ENCODE measurements around the gene ARF1. TPM values are rescaled to one million over a fixed set of nuclear protein-coding genes. Genes with fewer than 3 reads are reported as not detected.
A peak's percentile ranks its signal among the peaks of the same experiment; 100 is the strongest.

The ARF1 gene
- total and polyA plus RNA-seq, 7 donors, result 176 to 612 (median 295) TPM

DNA sequence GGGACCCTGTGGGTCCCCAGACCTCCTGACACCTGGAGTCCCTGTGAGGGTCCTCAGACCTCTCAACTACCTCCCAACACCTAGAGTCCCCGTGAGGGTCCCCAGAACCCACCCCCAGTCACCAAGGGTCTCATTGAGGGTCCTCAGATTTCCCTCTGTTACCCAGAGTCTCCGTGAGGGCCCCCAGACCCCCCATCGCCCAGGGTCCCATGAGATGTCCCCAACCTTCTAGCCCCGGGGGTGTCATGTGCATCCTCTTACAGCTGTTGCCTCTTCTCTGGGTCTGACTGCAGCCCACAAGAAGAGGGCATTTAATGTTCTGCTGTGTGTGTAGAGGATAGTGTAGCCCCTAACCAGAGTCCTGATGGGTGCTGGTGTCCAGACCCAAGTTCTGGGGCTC lies 65.3 kb downstream of the ARF1 start:
- TF ChIP-seq, protein P1, sequence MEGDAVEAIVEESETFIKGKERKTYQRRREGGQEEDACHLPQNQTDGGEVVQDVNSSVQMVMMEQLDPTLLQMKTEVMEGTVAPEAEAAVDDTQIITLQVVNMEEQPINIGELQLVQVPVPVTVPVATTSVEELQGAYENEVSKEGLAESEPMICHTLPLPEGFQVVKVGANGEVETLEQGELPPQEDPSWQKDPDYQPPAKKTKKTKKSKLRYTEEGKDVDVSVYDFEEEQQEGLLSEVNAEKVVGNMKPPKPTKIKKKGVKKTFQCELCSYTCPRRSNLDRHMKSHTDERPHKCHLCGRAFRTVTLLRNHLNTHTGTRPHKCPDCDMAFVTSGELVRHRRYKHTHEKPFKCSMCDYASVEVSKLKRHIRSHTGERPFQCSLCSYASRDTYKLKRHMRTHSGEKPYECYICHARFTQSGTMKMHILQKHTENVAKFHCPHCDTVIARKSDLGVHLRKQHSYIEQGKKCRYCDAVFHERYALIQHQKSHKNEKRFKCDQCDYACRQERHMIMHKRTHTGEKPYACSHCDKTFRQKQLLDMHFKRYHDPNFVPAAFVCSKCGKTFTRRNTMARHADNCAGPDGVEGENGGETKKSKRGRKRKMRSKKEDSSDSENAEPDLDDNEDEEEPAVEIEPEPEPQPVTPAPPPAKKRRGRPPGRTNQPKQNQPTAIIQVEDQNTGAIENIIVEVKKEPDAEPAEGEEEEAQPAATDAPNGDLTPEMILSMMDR (IDR thresholded peaks at IDR 0.05), result no peak
- Histone ChIP-seq H3K27ac (no peak overlapping the region), H3K4me1 (peaks cover 10% of the 10 kb centered on the region), H3K27me3 (ENCODE audit: insufficient read depth in 3 of 3, low read length in 2 of 3) (no peaks in the 10 kb centered on the region), H3K4me3 (no peak overlapping the region), H3K9me3 (no peaks in the 10 kb centered on the region), H3K36me3 (ENCODE audit: insufficient read depth in 1 of 2, low read depth in 1 of 2) (peaks cover 7 to 41% of the 10 kb centered on the region in 2 donors)
- 89 to 94% (median 90%) methylated on average over 4 of the region's 4 CpGs for WGBS, 3 donors
- intact Hi-C loops (cut with DNase I), result no loop called here
- no peak for DNase-seq
- no peak for ATAC-seq

DNA sequence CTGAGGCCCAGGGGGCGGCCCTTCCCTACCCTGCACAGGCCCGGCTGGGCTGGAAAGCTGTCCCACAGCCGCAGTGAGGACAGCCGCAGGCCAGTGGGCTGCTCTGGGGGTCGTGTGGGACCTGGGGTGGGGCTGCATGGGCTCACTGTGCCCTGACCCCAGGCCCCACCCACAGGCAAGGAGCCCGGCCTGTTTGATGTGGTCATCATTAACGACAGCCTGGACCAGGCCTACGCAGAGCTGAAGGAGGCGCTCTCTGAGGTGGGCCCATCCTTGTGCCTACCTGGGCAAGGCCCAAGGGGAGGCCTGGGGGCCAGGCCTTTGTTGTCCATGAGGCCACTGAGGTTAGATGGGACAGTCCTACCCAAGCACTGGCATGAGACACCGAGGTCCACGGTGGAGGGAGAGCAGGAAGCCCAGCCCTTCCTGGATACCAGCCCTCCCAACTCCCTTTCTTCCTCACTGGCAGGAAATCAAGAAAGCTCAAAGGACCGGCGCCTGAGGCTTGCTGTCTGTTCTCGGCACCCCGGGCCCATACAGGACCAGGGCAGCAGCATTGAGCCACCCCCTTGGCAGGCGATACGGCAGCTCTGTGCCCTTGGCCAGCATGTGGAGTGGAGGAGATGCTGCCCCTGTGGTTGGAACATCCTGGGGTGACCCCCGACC lies 65.8 kb downstream of the ARF1 start:
- H3K27me3 ChIP-seq (ENCODE audit: insufficient read depth in 3 of 3, low read length in 2 of 3), result no peaks in the 10 kb centered on the region
- H3K27ac ChIP-seq, result peak overlapping the region; percentile 38
- DNase-seq (peak in 1 of 2 donors; percentile 45), ATAC-seq (no peak)
- WGBS, 3 donors, result 57 to 63% (median 62%) methylated on average over 18 of the region's 18 CpGs
- intact Hi-C loops (cut with DNase I), result no loop called here
- TF ChIP-seq, protein P1 (IDR thresholded peaks at IDR 0.05), result no peak
- no peaks in the 10 kb centered on the region for H3K9me3 ChIP-seq
- peaks cover 4% of the 10 kb centered on the region for H3K4me1 ChIP-seq
- no peak overlapping the region for H3K4me3 ChIP-seq
- H3K36me3 ChIP-seq (ENCODE audit: insufficient read depth in 1 of 2, low read depth in 1 of 2), result peaks cover 7 to 41% of the 10 kb centered on the region in 2 donors

Other genes starting within 250 kb of the ARF1 start
- gene WNT9A, start 134.8 kb upstream of the ARF1 start, total RNA-seq, result 10 to 100 TPM in 3 of 4 donors, 1 to 10 TPM in 1; 7.6 to 49.7 (median 23.1) TPM
- 10 to 100 TPM in 2 of 3 donors, 1 to 10 TPM in 1; 7.9 to 25.8 (median 18.1) TPM for gene WNT9A, start 134.8 kb upstream of the ARF1 start, polyA plus RNA-seq
- not detected for gene WNT3A, start 75.7 kb upstream of the ARF1 start, total RNA-seq
- not detected for gene WNT3A, start 75.7 kb upstream of the ARF1 start, polyA plus RNA-seq
- 1 to 10 TPM; 3.6 to 6.5 (median 5.1) TPM for gene C1orf35, start 20.6 kb downstream of the ARF1 start, total RNA-seq
- 1 to 10 TPM; 5.7 to 8.2 (median 7.8) TPM for gene C1orf35, start 20.6 kb downstream of the ARF1 start, polyA plus RNA-seq
- 10 to 100 TPM; 35.7 to 43.4 (median 39.2) TPM for gene MRPL55, start 26.6 kb downstream of the ARF1 start, total RNA-seq
- gene MRPL55, start 26.6 kb downstream of the ARF1 start, polyA plus RNA-seq, result 10 to 100 TPM; 70.9 to 86.2 (median 81.8) TPM
- 100 to 1,000 TPM in 1 of 4 donors, 10 to 100 TPM in 3; 90.2 to 122 (median 92.8) TPM for gene GUK1, start 57.6 kb downstream of the ARF1 start, total RNA-seq
- 100 to 1,000 TPM; 161 to 271 (median 166) TPM for gene GUK1, start 57.6 kb downstream of the ARF1 start, polyA plus RNA-seq
- gene GJC2, start 67.2 kb downstream of the ARF1 start, total RNA-seq, result under 1 TPM; 0.37 to 0.92 (median 0.52) TPM
- gene GJC2, start 67.2 kb downstream of the ARF1 start, polyA plus RNA-seq, result under 1 TPM; 0.19 to 0.40 (median 0.20) TPM
- gene IBA57, start 83.1 kb downstream of the ARF1 start, total RNA-seq, result 10 to 100 TPM; 11.3 to 26.2 (median 17.8) TPM
- gene IBA57, start 83.1 kb downstream of the ARF1 start, polyA plus RNA-seq, result 10 to 100 TPM in 2 of 3 donors, 1 to 10 TPM in 1; 7.7 to 16.0 (median 11.5) TPM
- 1,000 to 10,000 TPM; 1,061 to 1,869 (median 1,568) TPM for gene OBSCN, start 125.3 kb downstream of the ARF1 start, total RNA-seq
- gene OBSCN, start 125.3 kb downstream of the ARF1 start, polyA plus RNA-seq, result 100 to 1,000 TPM; 397 to 658 (median 442) TPM